ENCODE results near the gene TNFRSF8.

The TNFRSF8 gene

GRCh38 chr1:12178511-12178910 is 115.4 kb downstream of the TNFRSF8 start:
- DNase-seq, result no peak

DNA sequence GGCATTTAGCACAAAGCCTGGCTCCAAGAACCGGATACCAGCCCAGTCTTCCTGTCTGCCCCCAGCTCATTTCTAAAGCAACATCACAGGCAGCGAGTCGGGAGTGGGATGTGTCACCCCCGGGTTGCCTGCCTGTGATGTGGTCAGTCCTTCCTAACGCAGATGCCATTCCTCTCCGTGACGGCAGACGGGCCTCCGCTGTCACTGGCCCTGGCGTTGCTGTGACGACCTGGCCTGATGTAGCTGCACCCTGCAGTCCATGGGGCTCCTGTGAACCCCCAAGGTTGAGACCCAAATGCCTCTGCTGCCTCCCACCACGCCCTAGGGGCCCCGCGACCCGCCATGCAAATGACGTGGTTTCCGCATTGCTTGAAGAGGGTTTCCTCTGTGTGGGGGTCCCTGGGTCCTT is 116.0 kb downstream of the TNFRSF8 start:
- DNase-seq, result peak; percentile 88

DNA sequence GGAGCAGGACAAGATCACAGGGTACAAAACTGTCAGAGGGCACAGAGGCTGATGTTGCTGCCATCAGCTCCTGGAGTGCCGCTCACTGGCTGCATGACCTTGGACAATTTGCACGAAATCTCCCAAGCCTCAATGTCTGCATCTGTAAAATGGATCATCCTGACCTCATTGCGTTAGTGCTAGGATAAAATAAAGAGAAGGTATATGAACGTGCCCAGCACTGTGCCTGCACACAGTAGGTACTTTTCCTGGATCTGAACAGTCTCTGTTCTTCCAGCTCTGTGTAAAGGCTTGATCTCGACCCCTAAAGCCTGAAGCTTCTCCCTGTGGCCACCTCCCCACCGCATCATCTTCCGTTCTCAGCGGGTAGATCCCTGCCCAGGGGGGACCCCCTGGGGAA is 116.6 kb downstream of the TNFRSF8 start:
- DNase-seq, result no peak

DNA sequence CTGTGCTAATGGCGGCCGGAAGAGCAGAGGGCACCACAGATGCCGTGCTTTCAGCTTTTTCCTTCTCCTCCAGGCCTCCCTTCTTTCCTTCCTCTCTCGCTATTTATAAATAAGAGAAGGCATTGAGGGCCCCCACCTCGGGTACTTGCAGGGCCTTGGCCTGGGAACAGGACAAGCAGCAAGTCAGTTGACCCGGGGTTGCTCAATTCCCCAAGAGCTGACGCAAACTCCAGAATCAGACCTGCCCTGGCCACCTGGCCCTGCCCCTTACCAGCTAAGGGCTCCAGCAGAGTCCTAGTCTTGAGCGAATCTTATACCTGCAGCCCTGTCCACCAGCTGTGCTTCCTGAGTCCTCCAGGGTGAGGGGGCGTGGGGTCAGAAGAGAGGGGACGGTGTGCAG is 117.2 kb downstream of the TNFRSF8 start:
- DNase-seq, result no peak

DNA sequence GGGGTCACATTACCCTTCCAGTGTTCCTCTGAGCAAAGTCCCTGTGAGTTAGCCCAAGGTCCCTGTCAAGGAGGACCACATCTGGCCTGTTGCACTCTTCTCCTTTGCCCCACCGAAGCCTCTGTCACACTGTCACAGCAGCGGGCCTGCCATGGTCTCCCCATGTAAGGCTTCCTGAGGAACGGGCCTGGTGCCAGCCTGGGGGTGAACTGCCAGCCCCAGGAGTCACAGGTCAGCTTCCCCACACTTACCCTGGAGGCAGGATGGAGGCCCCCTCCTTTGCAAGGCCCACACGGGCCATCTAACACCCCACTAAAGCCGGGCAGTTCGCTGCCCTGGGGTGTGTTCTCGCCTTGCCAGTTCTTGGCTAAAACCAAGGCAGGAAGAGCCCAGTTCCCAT is 117.8 kb downstream of the TNFRSF8 start:
- no peak for DNase-seq

GRCh38 chr1:12181568-12181967 is 118.5 kb downstream of the TNFRSF8 start:
- no peak for DNase-seq

- no peak for DNase-seq
Measured at GRCh38 chr1:12182410-12182984, 119.4 kb downstream of the TNFRSF8 start.

- DNase-seq, result no peak
Measured at GRCh38 chr1:12183095-12183794, 120.1 kb downstream of the TNFRSF8 start.

GRCh38 chr1:12184008-12184681 is 121.0 kb downstream of the TNFRSF8 start:
- DNase-seq, result no peak

DNA sequence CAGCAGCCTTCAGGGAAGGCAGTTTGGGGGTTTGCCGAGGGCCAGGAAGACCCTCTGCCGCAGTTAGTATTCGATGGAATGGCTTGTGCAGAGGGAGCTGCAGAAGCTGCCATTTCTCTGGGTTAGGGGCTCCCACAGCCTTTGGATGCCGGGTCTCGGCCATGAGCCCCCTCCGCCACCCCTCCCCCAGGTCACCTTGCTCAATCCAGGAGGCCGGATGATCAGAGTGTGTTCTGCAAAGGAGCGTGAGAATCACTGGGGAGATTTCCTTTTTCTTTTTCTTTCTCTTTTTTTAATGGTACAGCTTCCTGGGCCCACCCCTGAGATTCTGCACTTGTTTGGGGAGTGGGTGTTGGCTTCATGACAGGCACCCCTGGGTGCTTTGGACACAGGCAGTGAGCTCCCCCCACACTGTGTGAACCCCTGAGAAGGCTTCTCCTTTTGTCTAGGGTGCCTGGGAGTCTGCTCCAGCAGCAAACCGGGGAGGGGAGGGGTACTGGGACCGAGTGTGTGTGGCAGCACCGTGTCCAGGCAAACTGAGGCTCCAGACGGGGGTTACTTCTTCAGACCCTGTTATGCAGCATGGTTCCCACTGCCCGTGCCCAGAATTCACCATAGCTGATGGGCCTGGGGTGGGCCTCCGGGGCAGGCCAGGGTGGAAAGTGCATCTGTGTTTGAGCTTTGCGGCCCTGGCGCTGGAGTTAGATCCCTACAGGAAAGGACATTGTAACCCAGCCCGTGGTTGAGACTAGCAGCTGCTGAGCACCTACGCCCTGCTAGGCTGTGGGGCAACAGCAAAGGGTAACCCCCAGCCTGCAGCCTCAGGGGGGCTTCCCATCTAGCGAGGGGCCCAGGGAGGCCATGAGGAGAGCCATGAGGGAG is 122.2 kb downstream of the TNFRSF8 start:
- no peak for DNase-seq

DNA sequence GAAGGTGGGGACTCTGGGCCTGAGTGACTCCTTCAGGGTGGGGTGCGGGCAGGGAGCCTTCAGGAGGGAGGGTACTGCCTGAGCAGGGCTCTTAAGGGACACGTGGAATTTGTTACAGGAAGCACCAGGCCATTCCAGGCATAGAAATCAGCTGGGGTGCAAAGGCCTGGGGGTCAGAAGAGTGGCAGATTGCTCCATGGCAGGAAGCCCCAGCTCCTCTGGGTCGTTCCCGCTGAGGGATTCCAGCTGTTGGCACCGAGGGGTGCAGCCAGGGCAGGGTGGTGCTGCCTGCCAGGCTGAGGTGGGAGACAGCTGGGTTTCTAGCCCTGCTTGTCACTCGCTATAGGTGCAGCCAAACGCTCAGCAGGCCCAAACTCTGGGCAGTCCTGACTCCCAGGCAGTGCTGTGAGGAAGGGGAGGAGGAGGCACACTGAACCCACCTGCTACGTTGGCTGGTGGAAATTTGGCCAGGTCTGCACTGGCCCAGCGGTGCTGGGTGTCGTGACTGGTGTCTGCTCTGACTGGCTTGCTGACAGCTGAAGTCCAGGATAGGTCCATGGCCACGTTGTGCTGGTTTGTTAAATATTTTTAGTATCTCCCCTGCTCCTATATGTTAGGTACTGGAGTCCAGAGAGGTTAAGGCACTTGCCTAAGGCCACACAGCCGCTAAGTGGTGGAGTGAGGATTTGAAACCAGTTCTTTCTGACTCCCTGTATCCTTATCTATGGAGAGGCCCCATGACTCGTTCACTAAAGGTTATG is 123.0 kb downstream of the TNFRSF8 start:
- DNase-seq, result no peak

DNA sequence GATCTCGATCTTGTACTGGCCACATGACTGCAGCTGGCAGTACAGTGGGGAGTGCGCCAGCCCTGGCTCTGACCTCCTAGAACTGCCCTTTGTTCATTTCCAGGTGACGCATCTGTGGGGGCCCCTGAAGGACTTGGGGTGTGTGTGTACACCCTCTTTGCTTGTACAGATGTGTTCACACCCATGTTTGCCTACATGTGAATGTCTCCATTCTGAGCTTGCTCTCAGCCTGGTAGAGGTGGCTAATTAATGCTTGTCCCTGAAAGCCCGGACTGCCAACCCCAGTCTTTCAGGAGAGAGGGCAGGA is 123.5 kb downstream of the TNFRSF8 start:
- no peak for DNase-seq

- DNase-seq, result no peak
Measured at GRCh38 chr1:12188115-12188514, 125.0 kb downstream of the TNFRSF8 start.

- DNase-seq, result no peak
Measured at GRCh38 chr1:12188657-12189327, 125.7 kb downstream of the TNFRSF8 start.

DNA sequence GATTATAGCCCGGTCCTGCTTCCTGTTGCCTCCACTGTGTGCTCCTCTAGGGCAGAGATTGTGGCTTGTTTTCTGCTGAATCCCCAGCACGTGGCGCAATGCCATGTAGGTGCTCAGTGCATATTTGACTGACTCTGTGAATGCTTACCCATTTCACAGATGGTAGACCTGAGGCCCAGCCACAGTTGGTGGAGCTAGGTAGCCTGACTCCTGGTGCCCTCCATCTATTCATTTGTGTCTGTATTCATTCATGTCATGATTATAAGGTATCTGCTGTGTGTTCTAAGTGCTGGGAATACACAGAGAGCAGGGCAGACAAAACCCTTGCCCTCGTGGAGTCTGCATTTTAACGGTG is 126.2 kb downstream of the TNFRSF8 start:
- DNase-seq, result no peak

DNA sequence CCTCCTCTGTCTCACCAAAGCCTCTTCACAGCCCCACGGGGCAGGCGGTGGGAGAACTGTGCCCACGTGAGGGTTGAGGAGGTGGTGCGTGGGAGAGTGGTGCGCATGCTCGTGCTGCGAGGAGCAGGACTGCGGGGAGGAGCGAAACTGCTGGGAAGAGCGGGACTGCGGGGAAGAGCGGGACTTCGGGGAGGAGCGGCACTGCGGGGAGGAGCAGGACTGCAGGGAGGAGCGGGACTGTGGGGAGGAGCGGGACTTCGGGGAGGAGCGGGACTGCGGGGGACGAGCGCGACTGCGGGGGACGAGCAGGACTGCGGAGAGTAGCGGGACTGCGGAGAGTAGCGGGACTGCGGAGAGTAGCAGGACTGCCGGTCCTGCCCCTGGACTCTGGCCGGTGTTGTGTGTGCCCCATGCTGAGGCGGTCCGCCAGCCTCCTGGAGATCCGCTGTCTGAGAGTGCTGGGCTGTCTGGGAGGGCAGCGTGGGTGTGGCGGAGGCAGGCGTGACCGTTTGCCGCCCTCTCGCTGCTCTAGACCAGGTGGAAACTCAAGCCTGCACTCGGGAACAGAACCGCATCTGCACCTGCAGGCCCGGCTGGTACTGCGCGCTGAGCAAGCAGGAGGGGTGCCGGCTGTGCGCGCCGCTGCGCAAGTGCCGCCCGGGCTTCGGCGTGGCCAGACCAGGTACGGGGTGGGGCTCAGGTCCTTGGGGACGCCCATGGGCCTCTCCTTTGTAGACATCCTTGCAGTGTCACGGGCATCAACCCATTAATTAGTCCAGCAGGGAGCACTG is 128.3 kb downstream of the TNFRSF8 start:
- DNase-seq, result no peak

Data from activated CD8-positive, alpha-beta memory T cell treated with anti-CD3 and anti-CD28 coated beads for 24 hours (primary cell).